NCI-H510A treated with DMSO at 0.1 percent for 48 hours (cell line): Measurements from ENCODE around the gene CACNG1.
"Not testable (repeated sequence)": the region's sequence is repeated elsewhere in the genome, so short reads cannot be mapped to it uniquely, and the experiment has no call there.

ENCODE experiments used
- DNase-seq: peaks from one replicate; lab custom pipeline; 2025; lab: John Stamatoyannopoulos, UW

The CACNG1 gene

DNA sequence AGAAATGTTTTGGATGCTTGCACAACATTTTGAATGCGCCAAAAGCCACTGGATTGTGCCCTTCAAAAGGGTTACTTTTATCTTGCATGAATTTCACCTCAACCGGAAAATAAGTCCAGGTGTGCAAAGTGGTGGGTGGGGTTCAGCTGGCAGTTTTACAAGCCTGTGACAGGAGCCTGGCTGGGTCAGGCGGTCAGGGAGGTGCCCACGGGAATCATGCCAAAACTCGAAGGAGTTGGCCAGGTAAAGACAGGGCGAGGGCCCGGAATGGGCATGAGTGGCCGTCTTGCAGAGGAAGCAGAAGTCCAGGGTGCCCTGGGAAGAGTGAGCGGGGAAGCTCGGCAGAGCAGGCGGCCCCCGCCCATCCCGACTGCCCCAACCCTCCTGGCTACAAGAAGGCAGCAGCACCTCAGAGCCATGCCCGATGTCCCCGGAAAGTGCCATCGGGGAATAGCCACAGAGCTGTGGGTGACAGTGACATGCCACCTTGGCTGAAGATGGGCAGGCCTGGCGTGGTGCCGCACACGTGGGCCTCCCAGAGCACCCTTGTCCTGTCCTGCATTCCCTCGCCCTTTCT, 19.1 kb upstream of the CACNG1 start:
- DNase-seq: no peak

- no peak for DNase-seq
Observed at GRCh38 chr17:67026341-67026740, 18.0 kb upstream of the CACNG1 start.

GRCh38 chr17:67027031-67027628, 17.2 kb upstream of the CACNG1 start:
- DNase-seq: no peak

DNA sequence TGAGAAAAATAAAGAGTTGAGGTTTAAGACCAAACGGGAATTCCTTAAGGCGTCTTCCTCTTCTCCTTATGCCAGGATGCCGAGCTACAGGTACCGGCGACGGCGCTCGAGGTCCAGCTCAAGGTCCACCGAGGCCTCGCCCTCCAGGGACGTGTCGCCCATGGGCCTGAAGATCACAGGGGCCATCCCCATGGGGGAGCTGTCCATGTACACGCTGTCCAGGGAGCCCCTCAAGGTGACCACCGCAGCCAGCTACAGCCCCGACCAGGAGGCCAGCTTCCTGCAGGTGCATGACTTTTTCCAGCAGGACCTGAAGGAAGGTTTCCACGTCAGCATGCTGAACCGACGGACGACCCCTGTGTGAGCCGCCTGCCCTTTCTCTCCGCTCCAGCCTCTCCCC, 13.7 kb upstream of the CACNG1 start:
- no peak for DNase-seq

DNA sequence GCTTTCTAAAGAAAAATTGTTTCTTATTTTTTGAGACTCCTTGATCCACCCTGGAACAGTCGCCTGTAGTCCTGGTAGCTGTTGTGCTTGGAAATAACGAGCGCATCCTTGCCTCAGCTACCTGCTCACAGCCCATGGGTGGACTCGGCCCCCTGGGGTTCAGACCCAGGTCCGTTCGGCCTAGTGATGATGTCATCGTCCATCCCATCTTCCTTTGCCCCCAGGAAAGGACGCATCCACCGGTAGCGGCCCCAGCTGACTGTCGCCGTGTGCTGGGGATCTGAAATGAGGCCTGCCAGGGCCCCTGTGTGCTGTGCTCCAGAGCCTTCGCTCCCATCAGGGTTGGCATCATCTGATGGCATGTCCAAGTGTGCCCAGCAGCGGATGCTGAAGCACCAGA, 12.0 kb upstream of the CACNG1 start:
- DNase-seq: no peak

DNA sequence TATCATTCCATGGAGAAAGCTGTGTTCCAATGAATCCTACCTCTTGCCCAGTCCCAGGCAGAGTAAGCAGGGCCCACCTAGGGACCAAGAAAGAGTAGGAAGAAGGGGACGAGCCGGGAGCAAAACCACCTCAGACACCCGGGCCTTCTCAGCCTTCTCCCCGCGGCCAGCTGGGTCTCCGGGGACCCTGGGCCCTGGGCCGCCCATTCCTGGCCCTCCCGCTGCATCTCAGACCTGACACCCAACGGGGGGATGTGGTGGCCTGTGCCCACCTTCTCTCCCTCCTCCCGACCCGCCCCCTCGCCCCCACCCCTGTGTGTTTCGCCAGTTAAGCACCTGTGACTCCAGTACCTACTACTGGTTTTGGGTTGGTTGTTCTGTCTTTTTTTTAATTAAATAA, 11.4 kb upstream of the CACNG1 start:
- no peak for DNase-seq

- DNase-seq: no peak
Observed at GRCh38 chr17:67033613-67034012, 10.7 kb upstream of the CACNG1 start.

GRCh38 chr17:67035131-67036083, 8.9 kb upstream of the CACNG1 start:
- no peak for DNase-seq

DNA sequence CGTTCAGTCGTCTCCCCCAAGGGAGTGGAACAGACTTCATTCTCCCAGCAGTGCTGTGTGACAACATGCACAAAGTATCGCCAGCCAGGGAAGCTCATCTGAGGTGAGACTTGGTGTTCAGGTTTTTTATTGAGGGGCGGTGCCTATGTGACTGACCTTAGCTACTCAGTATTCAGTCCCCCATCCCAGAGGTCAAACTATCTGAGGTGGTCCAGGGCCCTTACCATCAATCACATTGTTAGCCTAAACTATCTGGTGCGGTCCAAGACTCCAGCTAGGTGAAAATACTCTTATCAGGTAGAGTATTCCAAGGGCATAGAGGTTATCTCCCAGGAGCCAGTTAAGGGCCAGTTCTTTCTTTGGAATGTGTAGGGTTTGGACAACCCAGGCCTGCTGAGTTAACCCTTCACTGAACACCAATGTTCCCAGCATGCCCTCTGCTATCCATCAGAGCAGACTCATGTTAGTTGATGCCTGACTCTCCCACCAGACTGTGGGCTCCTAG, 5.4 kb upstream of the CACNG1 start:
- no peak for DNase-seq

DNA sequence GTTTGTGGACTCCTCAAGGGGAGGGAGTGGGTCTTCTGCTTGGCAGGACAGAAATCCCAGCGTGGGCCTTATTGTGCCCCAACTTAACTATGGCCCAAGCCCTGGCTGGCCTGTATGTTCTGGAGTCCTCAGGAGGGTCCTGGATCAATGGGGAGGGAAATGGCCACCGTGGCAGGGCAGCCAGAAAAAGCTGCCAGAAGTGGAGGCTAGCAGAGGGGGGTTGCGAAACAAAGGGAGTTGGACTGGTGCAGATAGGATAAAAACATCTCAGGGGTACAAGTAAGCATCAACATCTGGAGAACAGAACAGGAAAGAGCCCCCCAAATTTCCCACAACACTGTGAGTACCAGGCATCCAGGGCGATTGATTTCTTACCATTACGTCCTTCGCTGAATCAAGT, 3.7 kb upstream of the CACNG1 start:
- DNase-seq: no peak

- not testable (repeated sequence) for DNase-seq
Observed at GRCh38 chr17:67041119-67041518, 3.2 kb upstream of the CACNG1 start.

DNA sequence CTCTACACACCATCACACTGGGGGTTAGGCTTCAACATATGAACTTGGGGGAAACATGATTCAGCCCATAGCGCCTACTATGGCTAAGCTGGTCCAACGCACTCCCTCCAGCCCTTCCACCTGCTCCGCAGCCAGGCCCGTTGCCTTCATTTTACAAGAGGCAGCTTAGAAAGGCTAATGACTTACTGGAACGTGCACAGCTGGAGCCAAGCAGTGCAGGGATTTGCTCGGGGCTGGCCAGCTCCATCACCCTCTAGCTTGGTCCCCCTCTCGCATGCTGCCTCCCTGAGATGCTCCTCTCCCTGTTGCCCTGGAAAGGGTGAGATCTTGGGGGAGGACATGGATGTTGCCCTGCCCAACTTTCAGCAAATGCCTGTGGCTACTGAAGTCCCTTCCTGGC, 2.8 kb upstream of the CACNG1 start:
- no peak for DNase-seq

GRCh38 chr17:67041941-67042899, 2.1 kb upstream of the CACNG1 start:
- DNase-seq: no peak

DNA sequence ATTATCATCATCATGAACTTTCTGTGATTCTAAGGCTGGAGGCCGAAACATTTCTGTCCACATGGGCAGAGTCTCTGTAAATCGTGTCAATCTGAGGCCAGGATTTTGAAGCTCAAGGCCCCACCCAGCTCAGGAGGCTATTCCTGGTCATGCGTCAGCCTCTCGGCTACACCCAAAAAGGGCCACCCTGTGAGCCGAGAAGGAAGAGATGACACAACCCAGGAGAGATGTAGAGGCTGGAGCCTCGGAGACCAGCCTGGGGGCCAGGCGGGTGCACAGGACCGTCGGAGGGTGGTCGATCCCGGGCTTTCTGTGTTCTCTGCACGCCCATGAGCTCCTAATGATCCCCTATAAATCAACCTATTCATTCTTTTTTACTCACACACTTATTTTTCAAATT, 1.1 kb upstream of the CACNG1 start:
- no peak for DNase-seq

DNA sequence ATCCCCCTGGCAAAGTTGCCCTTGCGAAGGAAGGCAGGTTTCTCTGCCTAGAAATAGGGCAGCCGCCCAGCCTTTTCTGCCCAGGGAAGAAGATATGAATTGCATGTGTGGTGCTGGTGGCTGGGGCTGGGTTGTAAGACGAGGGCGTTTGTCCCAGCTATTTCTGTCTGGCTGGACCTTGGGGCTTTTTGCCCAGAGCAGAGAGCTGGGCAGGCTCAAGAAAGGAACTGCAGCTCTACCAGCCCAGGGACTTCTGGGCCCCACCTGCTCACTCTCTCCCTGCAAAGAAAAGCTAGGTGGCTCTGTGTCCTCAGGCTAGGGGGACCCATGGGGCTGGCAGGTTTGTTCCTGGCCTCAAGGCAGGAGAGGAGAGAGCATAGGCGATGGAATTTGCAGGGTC, 586 bp downstream of the CACNG1 start:
- no peak for DNase-seq

GRCh38 chr17:67046398-67046797, 2.0 kb downstream of the CACNG1 start:
- no peak for DNase-seq

GRCh38 chr17:67047382-67047781, 3.0 kb downstream of the CACNG1 start:
- no peak for DNase-seq

GRCh38 chr17:67049025-67049739, 4.8 kb downstream of the CACNG1 start:
- DNase-seq: no peak

DNA sequence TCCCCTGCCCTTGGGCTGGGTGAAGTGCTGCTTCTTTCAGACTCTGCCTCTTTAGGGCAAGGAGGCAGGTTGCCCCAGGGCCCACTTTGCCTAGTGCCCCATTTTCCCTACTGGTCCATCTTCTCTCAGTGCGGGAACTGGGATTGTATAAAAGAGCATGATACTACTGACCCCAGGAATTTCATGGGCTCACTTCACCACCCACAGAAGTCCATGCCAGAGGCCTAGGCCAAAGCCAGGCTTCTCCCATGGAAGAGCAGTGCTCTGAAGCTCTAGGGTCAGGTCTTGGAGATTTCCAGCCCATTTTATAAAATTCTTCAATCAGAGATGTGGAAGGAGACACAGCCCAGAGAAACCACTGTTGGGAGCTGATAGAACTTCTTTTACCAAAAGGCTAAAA, 5.7 kb downstream of the CACNG1 start:
- DNase-seq: no peak

DNA sequence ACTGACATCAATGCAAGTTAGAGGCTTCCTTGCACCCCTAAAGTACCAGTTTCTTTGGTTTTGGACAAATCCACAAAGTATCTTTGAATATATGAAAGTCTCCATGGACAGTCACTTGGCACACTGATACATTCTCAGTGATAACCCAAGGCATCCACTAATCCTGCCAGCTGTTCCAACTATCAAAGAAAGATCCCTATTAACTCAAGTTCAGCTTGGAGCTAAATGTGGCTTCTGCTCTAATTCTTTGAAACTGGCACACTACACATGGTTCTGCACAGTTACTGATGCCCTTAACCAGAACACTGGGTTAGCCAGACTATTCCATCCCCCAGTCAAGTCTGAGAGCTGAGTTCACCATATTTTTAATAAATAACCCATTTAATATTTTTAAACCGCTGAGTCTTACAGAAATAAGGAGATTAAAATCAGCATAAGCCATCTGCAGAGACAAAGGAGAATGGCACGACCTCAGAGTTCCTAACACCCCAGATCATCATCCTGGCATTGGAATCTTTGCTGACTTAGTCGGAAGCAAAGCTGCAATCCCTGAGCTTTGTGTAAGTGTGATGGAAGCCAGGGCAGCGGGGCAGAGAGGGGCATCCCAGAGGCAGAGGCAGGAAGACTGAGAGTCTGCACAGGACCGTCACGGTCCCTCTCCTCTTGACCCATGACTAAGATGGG, 6.3 kb downstream of the CACNG1 start:
- DNase-seq: no peak

- DNase-seq: no peak
Observed at GRCh38 chr17:67051155-67051538, 6.8 kb downstream of the CACNG1 start.
